Measurements from ENCODE around the gene SPNS2.

- TF ChIP-seq CTCF (IDR thresholded peaks at IDR 0.05) = no peak
- no peak for TF ChIP-seq EP300 (IDR thresholded peaks at IDR 0.05; ENCODE audit: low read depth)
- no peak for TF ChIP-seq POLR2A (IDR thresholded peaks at IDR 0.05)
- no peak for TF ChIP-seq POLR2AphosphoS5 (IDR thresholded peaks at IDR 0.05)
These were observed 89.7 kb downstream of the SPNS2 start for GRCh38 chr17:4588391-4588790.
